ENCODE data around the gene PIF1. TPM values are rescaled to one million over a fixed set of nuclear protein-coding genes. Genes with fewer than 3 reads are reported as not detected.

PIF1 gene
- total RNA-seq, 1 donor from 2014 or later, result 2.3 TPM

- no peak overlapping the region for H3K4me3 ChIP-seq (ENCODE audit: low read depth, low read length)
- no peaks in the 10 kb centered on the region for H3K27me3 ChIP-seq (ENCODE audit: control insufficient read depth, insufficient read depth, low read length)
- TF ChIP-seq CTCF (IDR thresholded peaks at IDR 0.05; ENCODE audit: insufficient read depth, low read length, poor library complexity, severe bottlenecking), result no peak
- no peak for DNase-seq (ENCODE audit: low read depth)
- H3K36me3 ChIP-seq (ENCODE audit: control insufficient read depth, insufficient read depth, low read length), result peaks cover 2% of the 10 kb centered on the region
These were observed 26.0 kb upstream of the PIF1 start for GRCh38 chr15:64851503-64851840.

- no peak for DNase-seq (ENCODE audit: low read depth)
- Histone ChIP-seq H3K36me3 (ENCODE audit: control insufficient read depth, insufficient read depth, low read length) (peaks cover 2% of the 10 kb centered on the region), H3K27me3 (ENCODE audit: control insufficient read depth, insufficient read depth, low read length) (no peaks in the 10 kb centered on the region), H3K4me3 (ENCODE audit: low read depth, low read length) (no peak overlapping the region)
- TF ChIP-seq CTCF (IDR thresholded peaks at IDR 0.05; ENCODE audit: insufficient read depth, low read length, poor library complexity, severe bottlenecking), result no peak
These were observed 25.5 kb upstream of the PIF1 start for GRCh38 chr15:64850778-64851502.

GRCh38 chr15:64847876-64848716, 22.6 kb upstream of the PIF1 start:
- no peak for DNase-seq (ENCODE audit: low read depth)

GRCh38 chr15:64847448-64847847, 22.0 kb upstream of the PIF1 start:
- peaks cover 2% of the 10 kb centered on the region for H3K36me3 ChIP-seq (ENCODE audit: control insufficient read depth, insufficient read depth, low read length)
- no peaks in the 10 kb centered on the region for H3K27me3 ChIP-seq (ENCODE audit: control insufficient read depth, insufficient read depth, low read length)
- no peak overlapping the region for H3K4me3 ChIP-seq (ENCODE audit: low read depth, low read length)
- TF ChIP-seq CTCF (IDR thresholded peaks at IDR 0.05; ENCODE audit: insufficient read depth, low read length, poor library complexity, severe bottlenecking), result no peak
- no peak for DNase-seq (ENCODE audit: low read depth)

More at GRCh38 chr15:64847876-64848716, 22.6 kb upstream of the PIF1 start:
- no peaks in the 10 kb centered on the region for H3K27me3 ChIP-seq (ENCODE audit: control insufficient read depth, insufficient read depth, low read length)
- H3K4me3 ChIP-seq (ENCODE audit: low read depth, low read length), result no peak overlapping the region
- peaks cover 2% of the 10 kb centered on the region for H3K36me3 ChIP-seq (ENCODE audit: control insufficient read depth, insufficient read depth, low read length)
- no peak for TF ChIP-seq CTCF (IDR thresholded peaks at IDR 0.05; ENCODE audit: insufficient read depth, low read length, poor library complexity, severe bottlenecking)

GRCh38 chr15:64847016-64847415, 21.6 kb upstream of the PIF1 start:
- no peak overlapping the region for H3K4me3 ChIP-seq (ENCODE audit: low read depth, low read length)
- DNase-seq (ENCODE audit: low read depth), result no peak
- TF ChIP-seq CTCF (IDR thresholded peaks at IDR 0.05; ENCODE audit: insufficient read depth, low read length, poor library complexity, severe bottlenecking), result no peak
- H3K36me3 ChIP-seq (ENCODE audit: control insufficient read depth, insufficient read depth, low read length), result peaks cover 2% of the 10 kb centered on the region
- H3K27me3 ChIP-seq (ENCODE audit: control insufficient read depth, insufficient read depth, low read length), result no peaks in the 10 kb centered on the region

Measured in kidney epithelial cell (primary cell).